MM.1S (cell line): ENCODE data around the gene TOP2B.

Experiments used
- DNase-seq: peaks from one replicate; pipeline ENCODE4 v3.0.0-alpha.2; 2015
- H2AFZ ChIP-seq: fragments of 300-600 bp; sonication (generic); 2 replicates; pipeline ENCODE4 v1.6.0; 2016; ENCODE audit warnings: antibody characterized with exemption, low read length
- H3F3A ChIP-seq: fragments of 300-600 bp; sonication (generic); 2 replicates; pipeline ENCODE4 v1.6.1; 2016; ENCODE audit warnings: mild to moderate bottlenecking, antibody characterized with exemption, low read length, moderate library complexity, mixed read lengths; ENCODE audit not compliant: insufficient read depth
- H3K27ac ChIP-seq: fragments of 300-600 bp; sonication (generic); 2 replicates; pipeline ENCODE4 v1.5.1; 2016; ENCODE audit warnings: mild to moderate bottlenecking, low read length
- H3K27me3 ChIP-seq: fragments of 300-600 bp; sonication (generic); replicated peaks from 2 replicates; pipeline ENCODE4 v1.6.0; 2016; ENCODE audit warnings: low read length; ENCODE audit not compliant: insufficient read depth
- H3K36me3 ChIP-seq: fragments of 300-600 bp; sonication (generic); replicated peaks from 2 replicates; pipeline ENCODE4 v1.6.1; 2016; ENCODE audit warnings: mild to moderate bottlenecking, low read length, mixed read lengths; ENCODE audit not compliant: insufficient read depth
- H3K4me1 ChIP-seq: fragments of 300-600 bp; sonication (generic); 2 replicates; pipeline ENCODE4 v1.6.1; 2016; ENCODE audit warnings: low read length, mixed read lengths
- H3K4me2 ChIP-seq: fragments of 300-600 bp; sonication (generic); 2 replicates; pipeline ENCODE4 v1.6.0; 2016; ENCODE audit warnings: low read depth, low read length
- H3K4me3 ChIP-seq: fragments of 300-600 bp; sonication (generic); 2 replicates; pipeline ENCODE4 v1.5.1; 2016; ENCODE audit warnings: low read length, mixed read lengths
- H3K79me2 ChIP-seq: fragments of 300-600 bp; sonication (generic); 2 replicates; pipeline ENCODE4 v1.6.1; 2016; ENCODE audit warnings: mixed run types, low read length, mixed read lengths
- H3K9ac ChIP-seq: fragments of 300-600 bp; sonication (generic); 2 replicates; pipeline ENCODE4 v1.6.1; 2016; ENCODE audit warnings: low read length, mixed read lengths
- H3K9me2 ChIP-seq: fragments of 300-600 bp; sonication (generic); replicated peaks from 2 replicates; pipeline ENCODE4 v1.6.1; 2016; ENCODE audit warnings: mild to moderate bottlenecking, low read length, mixed read lengths; ENCODE audit not compliant: insufficient read depth
- H3K9me3 ChIP-seq: fragments of 300-600 bp; sonication (generic); replicated peaks from 2 replicates; pipeline ENCODE4 v1.6.1; 2016; ENCODE audit warnings: mild to moderate bottlenecking, low read length, mixed read lengths; ENCODE audit not compliant: insufficient read depth
- H4K20me1 ChIP-seq: fragments of 300-600 bp; sonication (generic); 2 replicates; pipeline ENCODE4 v1.6.1; 2016; ENCODE audit warnings: mild to moderate bottlenecking, low read length, moderate library complexity, mixed read lengths; ENCODE audit not compliant: insufficient read depth
- CTCF ChIP-seq: fragments of 300-600 bp; sonication (generic); IDR thresholded peaks from 2 replicates; pipeline ENCODE4 v1.5.1; 2016; ENCODE audit warnings: antibody characterized with exemption, low read length, mixed read lengths
- EZH2 ChIP-seq: fragments of 300-600 bp; sonication (generic); optimal IDR thresholded peaks from 2 replicates; pipeline ENCODE3; 2017; ENCODE audit warnings: low read depth, mild to moderate bottlenecking, antibody characterized with exemption, low read length, mixed read lengths
- EZH2phosphoT487 ChIP-seq: fragments of 300-600 bp; sonication (generic); IDR thresholded peaks from 2 replicates; pipeline ENCODE4 v1.6.1; 2018; ENCODE audit warnings: antibody characterized with exemption, low read length

TOP2B gene

GRCh38 chr3:25678581-25678980, 13.9 kb upstream of the TOP2B start:
- no peak overlapping the region for H3K27ac ChIP-seq
- no peak for TF ChIP-seq EZH2
- no peak for TF ChIP-seq CTCF
- no peak for TF ChIP-seq EZH2phosphoT487
- no peak overlapping the region for H2AFZ ChIP-seq
- no peaks in the 10 kb centered on the region for H3K4me1 ChIP-seq
- no peaks in the 10 kb centered on the region for H3K27me3 ChIP-seq
- no peak overlapping the region for H3K9ac ChIP-seq
- no peaks in the 10 kb centered on the region for H3F3A ChIP-seq
- H3K9me3 ChIP-seq: no peaks in the 10 kb centered on the region
- no peak overlapping the region for H3K4me2 ChIP-seq
- no peak overlapping the region for H3K4me3 ChIP-seq
- no peaks in the 10 kb centered on the region for H4K20me1 ChIP-seq
- no peaks in the 10 kb centered on the region for H3K36me3 ChIP-seq
- H3K9me2 ChIP-seq: no peaks in the 10 kb centered on the region
- no peaks in the 10 kb centered on the region for H3K79me2 ChIP-seq
- DNase-seq: no peak

GRCh38 chr3:25677121-25677520, 12.4 kb upstream of the TOP2B start:
- no peak overlapping the region for H3K4me2 ChIP-seq
- H3K4me1 ChIP-seq: no peaks in the 10 kb centered on the region
- no peaks in the 10 kb centered on the region for H3F3A ChIP-seq
- no peak for DNase-seq
- H3K9ac ChIP-seq: no peak overlapping the region
- TF ChIP-seq CTCF (no peak), EZH2 (no peak), EZH2phosphoT487 (no peak)
- H3K79me2 ChIP-seq: no peaks in the 10 kb centered on the region
- H3K36me3 ChIP-seq: no peaks in the 10 kb centered on the region
- H3K4me3 ChIP-seq: no peak overlapping the region
- H2AFZ ChIP-seq: no peak overlapping the region
- H3K9me3 ChIP-seq: no peaks in the 10 kb centered on the region
- H3K9me2 ChIP-seq: no peaks in the 10 kb centered on the region
- no peaks in the 10 kb centered on the region for H4K20me1 ChIP-seq
- H3K27me3 ChIP-seq: no peaks in the 10 kb centered on the region
- H3K27ac ChIP-seq: no peak overlapping the region

- H3K9ac ChIP-seq: no peak overlapping the region
- H3K79me2 ChIP-seq: no peaks in the 10 kb centered on the region
- H3K36me3 ChIP-seq: no peaks in the 10 kb centered on the region
- H3K4me2 ChIP-seq: no peak overlapping the region
- no peak overlapping the region for H2AFZ ChIP-seq
- H3K4me1 ChIP-seq: 0 out of 2 replicates have a peak, but pooled peaks cover 4% of the 10 kb centered on the region
- no peaks in the 10 kb centered on the region for H3F3A ChIP-seq
- no peaks in the 10 kb centered on the region for H3K27me3 ChIP-seq
- H4K20me1 ChIP-seq: no peaks in the 10 kb centered on the region
- H3K4me3 ChIP-seq: no peak overlapping the region
- no peak overlapping the region for H3K27ac ChIP-seq
- TF ChIP-seq EZH2phosphoT487 (no peak), CTCF (no peak), EZH2 (no peak)
- H3K9me2 ChIP-seq: no peaks in the 10 kb centered on the region
- no peaks in the 10 kb centered on the region for H3K9me3 ChIP-seq
- no peak for DNase-seq
These were observed 10.0 kb upstream of the TOP2B start for GRCh38 chr3:25674670-25675069.
